NCI-H748 (cell line): ENCODE data around the gene SATB2.

Experiments used
- DNase-seq: peaks from one replicate; lab custom pipeline; 2025; ENCODE audit not compliant: unreplicated experiment; lab: John Stamatoyannopoulos, UW

Gene SATB2

DNA sequence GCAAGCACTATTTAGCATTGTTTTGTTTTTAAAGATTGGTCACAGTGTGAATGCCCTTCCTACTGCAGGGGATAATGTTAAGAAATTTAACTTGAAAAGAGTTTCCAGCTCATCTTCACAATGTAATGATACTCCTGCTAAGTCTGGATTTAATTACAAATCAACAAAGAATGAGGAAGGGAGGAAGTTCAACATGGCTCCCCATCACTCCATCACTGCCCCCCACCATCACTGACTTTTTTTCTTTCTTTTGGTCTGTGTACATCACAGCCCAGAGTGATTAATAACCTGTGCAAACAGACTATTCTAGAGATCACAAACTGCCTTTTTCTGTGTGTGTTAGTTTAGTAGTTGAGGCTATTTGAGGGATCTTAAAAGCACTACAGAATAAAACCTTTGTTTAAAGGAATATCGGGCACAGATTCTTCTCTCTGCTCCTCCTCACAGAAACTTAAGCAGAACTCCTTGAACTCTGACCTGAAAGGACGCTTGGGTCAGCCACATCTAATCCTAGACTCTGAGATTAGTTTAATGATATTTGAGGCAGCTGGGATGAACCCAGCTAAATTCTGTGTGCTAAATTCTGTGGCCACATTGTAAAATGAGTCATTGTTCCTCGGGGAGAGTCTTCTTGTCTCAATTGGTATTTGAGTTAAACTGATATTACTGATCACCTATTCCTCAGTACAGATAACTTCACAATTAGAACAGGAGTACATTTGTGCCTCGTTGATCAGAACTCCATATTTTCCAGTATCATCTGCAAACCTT, 47.8 kb downstream of the SATB2 start:
- no peak for DNase-seq

DNA sequence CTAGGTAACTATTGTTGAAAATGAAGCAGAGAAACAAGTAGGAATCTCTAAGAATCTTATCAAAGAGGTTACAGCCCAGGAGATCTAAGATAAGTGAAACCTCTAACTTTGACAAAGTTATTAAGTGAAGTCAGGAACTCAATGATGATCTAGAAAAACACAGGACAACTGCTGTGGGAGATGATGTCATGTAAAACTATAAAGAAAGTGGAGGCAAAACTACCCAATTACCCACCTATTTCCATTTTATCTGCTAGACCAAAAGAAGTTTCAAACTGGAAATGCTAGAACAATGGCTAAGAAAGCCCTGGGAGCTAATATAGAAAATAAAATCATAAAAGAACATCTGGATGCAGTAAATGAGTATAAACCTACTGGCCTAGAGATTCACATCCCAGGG, 50.3 kb downstream of the SATB2 start:
- DNase-seq, result no peak

DNA sequence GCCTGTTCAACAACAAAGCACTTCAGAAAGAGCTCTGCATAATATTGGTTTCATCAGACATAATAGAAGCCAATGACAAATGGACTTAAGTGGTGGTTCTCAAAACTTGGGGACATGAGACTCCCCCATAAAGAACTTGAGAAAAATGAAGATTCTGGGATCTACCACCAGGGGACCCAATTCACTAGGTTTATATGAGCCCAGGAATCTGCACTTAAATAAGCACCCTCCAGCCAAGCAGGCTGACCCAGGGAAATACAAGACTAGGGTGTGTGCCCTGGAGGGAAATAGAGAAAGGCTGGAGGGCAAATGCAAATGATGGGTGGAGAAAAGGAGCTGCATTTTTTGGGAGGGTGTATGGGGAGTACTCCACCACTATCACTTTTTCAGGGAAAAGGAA, 52.5 kb downstream of the SATB2 start:
- DNase-seq, result no peak

DNA sequence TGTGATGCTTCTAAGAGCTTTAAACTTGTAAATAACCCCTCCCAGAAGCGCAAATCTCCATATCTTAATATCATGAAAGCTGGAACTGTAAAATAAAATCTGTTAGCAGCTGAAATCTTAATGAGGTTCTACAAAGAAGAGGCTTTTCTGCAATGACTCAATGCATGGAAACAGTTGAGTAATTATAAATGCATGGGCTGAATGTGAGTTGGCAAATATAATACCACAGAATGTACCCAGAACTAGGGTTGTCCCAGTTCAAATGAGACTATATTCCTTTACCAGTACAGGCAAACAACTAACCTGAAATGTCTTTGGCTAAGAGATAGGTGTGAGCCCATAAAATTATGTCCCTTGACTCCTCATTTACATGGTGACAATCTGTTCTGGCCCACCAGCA, 52.9 kb downstream of the SATB2 start:
- DNase-seq, result no peak

DNA sequence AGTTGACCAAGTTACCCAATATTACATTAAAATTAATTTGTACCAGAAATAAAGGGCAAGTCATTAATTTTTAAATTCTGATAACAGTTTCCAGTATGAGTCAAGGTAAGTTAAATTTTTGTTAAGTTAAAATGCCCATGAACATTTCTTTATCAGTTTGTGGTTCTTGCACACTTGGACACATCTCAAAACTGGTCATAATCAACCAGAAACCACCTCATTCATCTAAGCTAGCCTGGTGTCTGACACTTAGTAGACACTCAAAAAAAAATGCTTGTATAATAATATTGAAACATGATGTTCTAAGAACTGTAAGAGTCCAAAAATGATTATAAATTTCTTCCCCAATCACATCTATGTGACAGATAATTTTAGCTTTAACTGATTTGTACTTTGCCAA, 62.4 kb downstream of the SATB2 start:
- no peak for DNase-seq

DNA sequence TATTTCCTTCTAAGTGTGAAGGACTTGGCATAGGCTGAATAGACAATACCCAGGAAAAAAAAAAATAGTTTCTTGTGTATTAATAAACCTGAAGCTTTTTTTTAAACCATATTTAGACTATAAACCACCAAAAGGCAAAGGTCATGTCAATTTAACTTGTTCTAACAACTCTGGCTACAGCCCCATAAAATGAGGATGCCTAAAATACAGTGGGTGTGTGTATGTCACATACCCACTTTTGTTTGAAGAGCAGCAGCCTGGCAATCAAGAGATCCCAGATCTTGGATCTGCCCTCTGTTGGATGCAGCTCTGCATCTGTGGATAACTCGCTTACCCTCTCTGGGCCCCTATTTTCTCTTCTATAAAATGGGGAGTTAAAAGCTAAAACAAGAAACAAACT, 65.4 kb downstream of the SATB2 start:
- DNase-seq, result no peak

DNA sequence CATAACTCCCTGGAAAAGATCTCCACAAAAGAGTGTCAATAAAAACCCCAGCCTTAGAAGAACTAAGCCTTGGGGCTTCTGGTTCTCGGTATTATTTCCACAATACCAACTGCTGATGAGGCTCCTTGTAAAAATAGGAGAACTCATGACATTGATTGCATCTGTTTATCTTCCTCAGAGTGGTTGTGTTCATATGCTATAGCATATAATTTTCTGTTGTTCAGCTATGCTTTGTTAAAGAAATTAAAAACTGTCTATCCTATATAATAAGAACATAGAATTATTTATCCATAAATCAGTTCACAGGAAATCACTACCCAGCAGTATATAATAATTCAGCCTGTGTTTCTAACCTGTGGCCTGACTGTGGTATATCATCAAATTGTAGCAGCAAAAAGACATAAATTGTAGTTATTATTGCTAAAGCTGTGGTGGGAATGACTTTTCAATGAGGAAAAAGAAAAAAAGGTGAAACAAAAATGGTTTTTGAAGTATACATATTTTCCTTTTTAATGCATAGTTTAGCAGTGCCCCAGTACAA, 68.9 kb downstream of the SATB2 start:
- no peak for DNase-seq

DNA sequence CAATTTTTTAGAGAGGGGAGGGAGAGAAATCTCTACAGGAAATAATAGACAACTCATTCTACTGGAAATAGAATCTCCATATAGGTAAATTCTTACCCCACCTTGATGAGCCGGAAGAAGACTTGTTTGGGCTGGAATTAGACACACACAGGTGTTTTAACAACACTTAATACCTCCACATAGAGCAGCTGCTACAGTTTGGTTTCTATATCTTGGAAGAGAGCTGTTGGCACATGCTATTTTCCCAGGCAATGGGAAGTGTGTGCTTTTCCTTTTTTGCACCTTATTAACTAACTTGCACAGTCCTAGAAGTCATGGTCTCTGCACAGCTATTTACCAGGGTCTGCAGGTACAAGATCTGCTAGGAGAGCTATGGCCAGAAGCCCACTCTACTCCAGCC, 73.7 kb downstream of the SATB2 start:
- DNase-seq, result no peak

DNA sequence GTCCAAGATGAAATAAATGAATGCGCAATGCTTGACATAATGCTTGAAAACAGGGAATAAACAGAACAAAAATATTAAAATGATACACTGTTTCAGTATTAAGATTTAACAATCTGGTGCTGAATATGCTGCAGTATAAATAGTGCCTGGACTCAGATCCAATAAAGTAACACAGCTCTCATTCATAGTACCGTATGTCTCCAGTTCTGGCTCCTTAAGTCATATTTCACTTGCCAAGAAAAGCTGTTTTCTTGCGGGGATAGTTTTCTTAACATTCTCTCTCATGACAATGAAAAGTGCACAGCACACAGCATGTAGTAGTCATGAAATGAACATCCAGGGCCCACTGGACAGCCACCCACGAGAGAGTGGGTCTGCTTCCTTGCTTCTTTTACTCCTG, 74.7 kb downstream of the SATB2 start:
- DNase-seq, result no peak

DNA sequence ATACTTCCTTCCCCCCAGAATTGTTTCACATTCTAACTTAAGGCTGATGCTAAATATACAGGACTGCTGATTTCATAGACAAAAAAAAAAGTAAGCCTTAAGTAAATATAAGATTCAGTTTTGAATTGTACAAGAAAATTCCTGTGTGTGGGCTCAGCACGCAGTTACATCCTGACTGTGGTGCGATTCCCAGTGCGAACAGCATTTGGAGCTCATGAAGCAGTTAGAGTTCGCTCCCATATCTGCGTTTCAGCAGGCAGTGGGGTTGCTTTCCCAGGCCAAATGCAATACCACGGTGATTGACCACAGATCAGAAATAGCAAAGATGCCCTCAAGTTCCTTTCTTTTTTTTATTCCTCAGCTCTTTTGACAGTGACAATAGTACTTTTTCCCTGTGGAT, 75.6 kb downstream of the SATB2 start:
- no peak for DNase-seq

DNA sequence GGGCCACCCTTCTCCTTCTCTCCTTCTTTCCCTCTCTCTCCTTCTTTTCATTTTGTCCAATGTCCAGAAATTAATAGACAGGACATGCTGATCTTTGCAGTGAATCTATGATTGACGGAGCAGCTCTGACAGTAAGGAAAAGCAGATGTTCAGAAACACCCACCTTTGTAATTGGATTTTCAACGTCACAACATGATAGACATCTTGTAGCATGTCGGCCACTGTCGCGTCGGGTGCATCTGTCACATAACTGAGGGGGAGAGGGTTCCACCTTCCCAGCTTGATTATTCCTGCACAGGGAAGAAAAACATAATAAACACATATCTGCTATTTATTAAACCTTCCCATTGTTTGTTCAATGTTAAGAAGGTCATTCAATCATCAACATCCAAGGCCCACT, 76.2 kb downstream of the SATB2 start:
- DNase-seq, result no peak

DNA sequence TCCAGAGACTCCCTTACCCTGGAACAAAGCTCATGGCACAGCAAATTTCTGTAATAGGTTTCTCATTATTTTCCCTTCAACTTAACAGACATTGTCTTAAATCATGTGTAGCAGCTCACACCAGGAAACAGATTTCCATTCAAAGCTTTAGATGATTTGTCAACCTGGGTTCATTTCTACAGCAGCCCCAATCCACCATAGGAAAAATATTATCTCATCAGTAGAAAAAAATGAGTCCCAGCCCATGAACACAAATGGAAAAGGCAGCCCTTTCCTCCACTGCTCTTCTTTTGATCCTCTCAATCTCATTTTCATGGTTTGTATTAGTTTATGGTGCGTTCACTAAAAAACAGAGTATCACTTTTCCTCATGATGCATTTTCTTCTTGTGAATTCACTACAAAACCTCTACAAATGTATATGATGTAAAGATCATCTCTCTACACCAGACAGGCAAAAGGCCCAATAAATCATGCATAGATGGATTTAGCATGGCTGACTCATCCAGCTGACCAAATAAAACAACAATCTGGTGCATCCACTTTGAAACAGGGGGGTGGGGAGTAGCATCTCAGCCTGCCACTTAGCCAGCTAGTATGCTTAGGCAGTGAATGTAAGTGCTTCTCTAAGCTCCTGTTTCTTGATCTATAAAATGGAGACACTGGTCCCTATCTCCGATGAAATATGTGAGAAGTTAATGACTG, 78.6 kb downstream of the SATB2 start:
- peak; percentile 32 for DNase-seq

DNA sequence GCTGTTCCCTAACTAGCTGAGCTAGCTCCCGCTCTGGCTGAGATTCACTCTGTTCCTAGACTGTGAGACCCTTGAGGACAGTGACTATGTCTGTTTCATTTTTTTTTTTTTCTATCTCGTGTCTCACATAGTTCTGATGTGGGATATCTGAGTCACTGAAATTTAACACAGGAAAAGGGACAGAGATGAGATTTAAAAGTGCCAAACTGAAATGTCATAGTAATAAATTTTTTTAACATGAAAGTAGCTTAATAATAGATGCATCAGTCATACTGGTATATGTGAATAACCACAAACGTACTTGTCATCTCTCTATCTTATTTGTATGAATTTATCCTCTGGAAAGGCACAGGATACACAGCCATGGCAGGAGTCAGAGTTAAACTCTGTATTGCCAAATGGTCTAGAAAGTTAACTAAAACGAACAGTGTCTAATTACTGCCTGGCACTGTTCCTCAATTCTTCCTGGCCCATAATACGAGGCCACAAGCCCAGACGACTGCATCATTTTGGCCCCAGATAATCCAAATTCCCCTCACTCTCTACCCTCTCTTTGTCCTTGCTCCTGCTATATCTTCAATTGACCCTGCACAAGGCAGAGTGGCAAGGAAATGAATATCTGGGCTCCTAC, 87.5 kb downstream of the SATB2 start:
- DNase-seq, result no peak

DNA sequence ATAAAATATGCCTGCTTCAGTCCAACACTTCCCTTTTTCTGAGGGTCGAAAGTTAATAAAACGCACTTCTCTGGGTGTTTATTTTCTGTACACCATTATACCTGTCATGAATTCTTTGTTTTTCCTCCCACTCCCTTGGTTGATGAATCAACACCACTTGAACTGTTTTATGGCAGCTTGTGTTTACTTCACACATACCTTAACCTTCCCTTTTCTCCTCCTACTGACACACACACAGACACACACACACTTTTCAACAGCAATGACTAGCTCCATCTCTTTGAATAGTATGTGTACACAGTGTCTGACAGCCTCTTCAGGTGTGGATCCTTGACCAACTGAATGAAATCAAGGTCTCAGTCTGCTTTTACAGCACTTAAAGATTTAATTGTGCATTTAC, 91.3 kb downstream of the SATB2 start:
- DNase-seq, result peak; percentile 86

DNA sequence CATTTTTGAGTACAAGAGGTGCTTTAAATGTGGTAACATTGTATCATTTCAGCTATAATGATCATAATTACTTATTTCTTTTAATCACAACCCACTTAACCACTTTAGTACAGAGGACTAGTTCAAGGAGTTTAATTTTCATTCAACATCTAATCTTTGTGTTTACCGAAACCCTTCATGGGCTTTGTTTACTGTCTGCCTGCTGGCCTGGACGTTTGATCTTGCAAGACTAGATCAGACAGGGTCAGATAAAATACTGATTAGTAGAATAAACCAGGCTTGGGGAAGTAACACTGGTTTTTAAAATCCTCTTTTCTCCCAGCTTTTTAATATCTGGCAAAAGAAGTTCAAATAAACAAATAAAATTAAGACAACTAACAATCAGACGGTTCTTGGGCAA, 93.6 kb downstream of the SATB2 start:
- peak; percentile 94 for DNase-seq

DNA sequence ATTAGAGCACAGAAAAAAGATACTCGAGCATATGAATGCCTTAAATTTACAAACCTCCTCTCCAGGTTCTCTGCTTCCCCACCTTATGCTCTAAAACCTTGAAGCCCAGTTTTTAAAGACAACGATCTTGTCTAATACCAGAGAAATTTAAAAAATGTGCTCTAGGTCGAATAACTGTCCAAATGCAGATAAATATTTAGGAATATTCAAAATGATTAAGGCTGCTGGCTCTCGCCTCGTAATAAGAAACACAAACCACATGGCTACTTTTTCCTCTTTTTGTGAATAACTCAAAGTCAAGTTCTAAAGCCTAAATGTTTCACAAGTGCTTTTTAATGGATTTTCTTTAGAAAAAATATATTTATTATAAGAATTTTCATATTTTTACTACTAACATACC, 101.3 kb downstream of the SATB2 start:
- no peak for DNase-seq

DNA sequence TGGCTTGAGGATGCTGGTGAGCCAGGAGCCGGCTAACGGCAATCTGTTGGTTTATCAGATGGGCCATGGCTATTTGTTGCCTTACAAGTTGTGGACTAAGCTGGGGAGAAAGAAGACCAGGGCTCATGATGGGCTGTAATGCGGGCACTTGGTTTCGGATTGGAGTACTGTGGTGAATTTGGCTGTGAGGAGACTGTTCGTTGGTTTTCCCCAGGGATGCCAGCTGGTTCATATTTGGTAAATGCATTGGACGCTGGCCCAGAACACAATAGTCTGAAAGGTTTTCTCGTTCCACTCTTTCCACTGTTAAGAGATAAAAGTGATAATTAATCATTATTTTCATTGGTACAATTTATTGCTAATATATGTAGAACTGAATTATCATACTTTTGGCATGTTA, 108.9 kb downstream of the SATB2 start:
- DNase-seq, result no peak

DNA sequence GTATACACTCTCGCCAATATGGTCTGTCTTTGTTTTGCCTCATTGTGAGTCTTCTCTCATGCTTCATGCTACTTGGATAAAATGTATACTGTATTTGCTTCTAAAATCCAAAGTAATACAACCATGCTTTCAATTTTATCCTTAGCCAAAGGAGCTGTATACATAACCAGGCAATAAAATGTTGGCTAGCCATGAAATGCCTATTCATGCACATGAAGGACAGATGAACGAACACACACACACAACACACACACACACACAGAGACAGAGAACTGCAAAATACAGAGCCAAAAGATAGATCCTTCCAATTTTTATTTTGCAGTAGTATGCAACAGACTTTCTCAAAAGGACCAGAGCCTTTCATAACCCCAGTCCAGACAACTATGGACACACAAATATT, 113.7 kb downstream of the SATB2 start:
- no peak for DNase-seq

DNA sequence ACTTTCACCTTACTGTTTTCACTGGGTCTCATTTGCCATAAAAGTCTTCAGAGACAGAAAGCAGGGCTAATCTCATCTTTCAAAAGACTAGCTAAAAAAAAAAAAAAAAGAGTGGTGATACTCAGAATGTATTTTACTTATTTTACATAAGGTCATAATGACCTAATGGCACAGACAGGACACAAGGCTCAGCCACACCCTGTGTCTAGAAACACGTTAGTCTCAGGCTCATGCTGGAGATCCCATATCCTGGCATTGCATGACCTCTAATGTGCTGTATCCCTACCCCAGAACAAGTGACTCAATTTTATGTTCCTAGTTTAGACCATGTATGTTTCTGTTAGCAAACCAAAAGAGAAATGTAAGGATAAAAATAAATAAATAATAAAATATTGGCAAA, 115.4 kb downstream of the SATB2 start:
- no peak for DNase-seq

DNA sequence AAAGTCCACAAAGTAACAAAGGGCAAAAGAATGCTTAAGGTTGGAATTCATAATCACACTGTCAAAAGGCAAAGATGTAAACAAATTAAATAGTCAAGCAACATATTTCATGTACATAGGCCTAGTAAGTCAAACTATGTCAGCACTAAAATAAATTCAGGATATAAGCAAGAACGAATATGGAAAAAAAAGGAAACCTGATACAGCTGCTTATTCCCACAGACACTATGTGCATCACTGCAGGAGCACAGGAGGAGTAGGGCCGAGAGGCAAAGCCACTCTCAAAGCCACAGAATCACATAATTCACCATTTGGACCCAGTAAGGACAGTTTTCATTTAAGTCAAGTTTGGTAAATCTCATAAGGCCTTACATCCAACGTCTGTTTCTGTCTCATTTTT, 116.6 kb downstream of the SATB2 start:
- no peak for DNase-seq

DNA sequence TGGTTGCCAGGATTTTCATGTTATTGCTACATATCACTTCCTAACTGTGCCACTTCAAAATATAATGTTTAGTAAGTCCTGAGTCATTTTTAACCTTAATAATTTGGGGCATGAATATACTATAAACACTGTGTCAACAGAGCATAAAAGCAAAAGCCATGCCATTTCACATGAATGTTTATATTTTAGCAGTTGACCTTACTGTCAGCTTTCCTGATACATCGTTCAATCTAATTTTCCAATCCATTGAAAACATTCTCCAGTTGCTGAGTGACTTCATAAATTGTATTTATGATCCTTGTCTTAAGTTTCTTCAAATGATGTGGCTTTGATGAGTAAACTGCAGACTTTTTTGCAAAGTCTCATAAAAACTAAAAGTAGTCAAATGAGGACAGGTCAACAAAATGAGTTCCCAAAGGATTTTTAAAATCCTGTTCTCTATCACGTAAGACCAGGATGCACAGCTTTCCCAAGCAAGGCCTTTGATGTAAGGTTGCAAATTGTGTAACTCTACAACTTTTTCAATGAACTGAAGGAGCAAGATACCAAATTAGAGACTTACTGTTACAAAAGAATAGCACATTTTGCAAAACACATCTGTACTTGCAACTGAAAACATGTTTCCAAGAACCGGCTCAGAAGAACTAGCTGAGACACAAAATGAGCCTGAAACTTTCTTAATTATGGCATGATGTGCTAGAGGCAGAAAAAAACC, 117.7 kb downstream of the SATB2 start:
- DNase-seq, result no peak
